D721Med (cell line): Measurements from ENCODE around the gene WSB1.
A peak's percentile ranks its signal among the peaks of the same experiment; 100 is the strongest.
"Not testable (repeated sequence)": the region's sequence is repeated elsewhere in the genome, so short reads cannot be mapped to it uniquely, and the experiment has no call there.

ENCODE experiments used
- DNase-seq: peaks from one replicate; pipeline ENCODE4 v3.0.0; 2011; ENCODE audit warnings: low spot score; ENCODE audit not compliant: insufficient read length
- FAIRE-seq: peaks from 2 replicates; lab custom pipeline; 2011; peaks lifted over from hg19 to GRCh38; lab: Jason Lieb, UNC
- TF ChIP-seq, protein P1 (sequence below): IDR thresholded peaks from 2 replicates; pipeline ENCODE4 v1.5.1; 2012; ENCODE audit warnings: mild to moderate bottlenecking, control low read depth; ENCODE audit not compliant: insufficient read depth; ENCODE audit errors: missing control alignments

Gene WSB1, protein sequence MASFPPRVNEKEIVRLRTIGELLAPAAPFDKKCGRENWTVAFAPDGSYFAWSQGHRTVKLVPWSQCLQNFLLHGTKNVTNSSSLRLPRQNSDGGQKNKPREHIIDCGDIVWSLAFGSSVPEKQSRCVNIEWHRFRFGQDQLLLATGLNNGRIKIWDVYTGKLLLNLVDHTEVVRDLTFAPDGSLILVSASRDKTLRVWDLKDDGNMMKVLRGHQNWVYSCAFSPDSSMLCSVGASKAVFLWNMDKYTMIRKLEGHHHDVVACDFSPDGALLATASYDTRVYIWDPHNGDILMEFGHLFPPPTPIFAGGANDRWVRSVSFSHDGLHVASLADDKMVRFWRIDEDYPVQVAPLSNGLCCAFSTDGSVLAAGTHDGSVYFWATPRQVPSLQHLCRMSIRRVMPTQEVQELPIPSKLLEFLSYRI

DNA sequence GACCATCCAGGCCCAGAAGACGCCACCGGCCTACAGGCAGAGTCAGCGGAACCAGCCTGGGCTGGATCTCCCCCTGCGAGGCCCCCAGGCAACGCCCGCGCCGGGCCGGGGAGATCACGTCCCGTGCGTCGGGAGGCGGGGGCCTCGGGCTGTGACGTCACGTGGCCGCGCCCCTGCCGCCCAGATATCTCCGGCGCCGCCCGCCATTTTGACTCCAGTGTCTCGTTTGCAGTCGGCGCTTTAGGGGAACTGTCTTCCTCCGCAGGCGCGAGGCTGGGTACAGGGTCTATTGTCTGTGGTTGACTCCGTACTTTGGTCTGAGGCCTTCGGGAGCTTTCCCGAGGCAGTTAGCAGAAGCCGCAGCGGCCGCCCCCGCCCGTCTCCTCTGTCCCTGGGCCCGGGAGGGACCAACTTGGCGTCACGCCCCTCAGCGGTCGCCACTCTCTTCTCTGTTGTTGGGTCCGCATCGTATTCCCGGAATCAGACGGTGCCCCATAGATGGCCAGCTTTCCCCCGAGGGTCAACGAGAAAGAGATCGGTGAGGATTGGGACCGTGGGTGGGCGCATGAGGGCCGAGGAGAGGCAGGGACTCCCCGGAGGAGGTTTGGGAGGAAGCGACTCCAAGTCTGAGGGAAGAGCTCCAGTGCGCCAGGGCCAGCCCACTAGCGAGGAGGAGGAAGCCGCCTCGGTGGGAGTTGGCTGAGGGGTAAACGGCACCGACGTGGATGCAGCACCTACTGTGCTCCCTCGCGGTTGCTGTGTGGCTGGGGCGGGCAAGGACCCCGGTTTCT, at the start of gene WSB1:
WSB1 (plus strand) TSS at position 217 of the 791 bp plus-strand sequence; CDS start at position 499, 282 bp downstream.
- no peak for FAIRE-seq
- TF ChIP-seq, protein P1, sequence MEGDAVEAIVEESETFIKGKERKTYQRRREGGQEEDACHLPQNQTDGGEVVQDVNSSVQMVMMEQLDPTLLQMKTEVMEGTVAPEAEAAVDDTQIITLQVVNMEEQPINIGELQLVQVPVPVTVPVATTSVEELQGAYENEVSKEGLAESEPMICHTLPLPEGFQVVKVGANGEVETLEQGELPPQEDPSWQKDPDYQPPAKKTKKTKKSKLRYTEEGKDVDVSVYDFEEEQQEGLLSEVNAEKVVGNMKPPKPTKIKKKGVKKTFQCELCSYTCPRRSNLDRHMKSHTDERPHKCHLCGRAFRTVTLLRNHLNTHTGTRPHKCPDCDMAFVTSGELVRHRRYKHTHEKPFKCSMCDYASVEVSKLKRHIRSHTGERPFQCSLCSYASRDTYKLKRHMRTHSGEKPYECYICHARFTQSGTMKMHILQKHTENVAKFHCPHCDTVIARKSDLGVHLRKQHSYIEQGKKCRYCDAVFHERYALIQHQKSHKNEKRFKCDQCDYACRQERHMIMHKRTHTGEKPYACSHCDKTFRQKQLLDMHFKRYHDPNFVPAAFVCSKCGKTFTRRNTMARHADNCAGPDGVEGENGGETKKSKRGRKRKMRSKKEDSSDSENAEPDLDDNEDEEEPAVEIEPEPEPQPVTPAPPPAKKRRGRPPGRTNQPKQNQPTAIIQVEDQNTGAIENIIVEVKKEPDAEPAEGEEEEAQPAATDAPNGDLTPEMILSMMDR: no peak

DNA sequence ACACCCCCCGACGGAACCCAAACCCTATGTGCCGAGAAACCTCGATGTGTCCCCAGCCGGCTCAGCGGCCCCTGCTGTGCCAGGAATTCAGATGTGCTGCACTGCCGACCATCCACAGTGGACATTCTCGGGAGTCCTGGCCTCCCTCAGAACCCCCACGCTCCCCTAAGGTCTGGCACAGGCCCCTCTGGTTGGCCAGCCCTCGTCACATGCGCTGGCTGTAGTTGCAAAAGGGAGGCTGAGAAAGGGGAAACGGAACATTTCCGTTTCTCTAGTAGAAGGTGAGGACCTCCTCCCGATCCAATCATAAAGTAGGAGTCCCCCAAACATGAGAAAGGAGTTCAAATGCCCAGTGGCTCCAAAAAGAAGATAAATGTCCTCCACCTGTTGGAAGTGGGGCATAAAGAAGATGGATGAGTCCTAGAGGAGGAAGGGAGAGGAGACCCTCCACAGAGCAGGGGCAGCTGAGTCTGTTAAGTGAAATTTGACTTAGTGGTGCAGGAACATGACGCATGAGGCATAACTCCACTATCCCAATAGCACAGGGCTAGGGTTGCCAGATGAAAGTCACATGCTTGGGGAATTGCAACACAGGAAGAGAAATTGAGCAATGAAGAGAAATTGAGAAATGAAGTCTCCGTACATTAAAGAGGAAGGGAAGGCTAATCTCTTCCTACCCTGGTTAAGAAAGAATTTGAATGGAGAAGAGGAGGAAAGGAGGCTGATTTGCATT, 49.3 kb upstream of the WSB1 start:
- FAIRE-seq (no peak), DNase-seq (no peak)
- TF ChIP-seq, protein P1: no peak

More for the DNA sequence above, at the start of gene WSB1:
- DNase-seq: peak; percentile 72

DNA sequence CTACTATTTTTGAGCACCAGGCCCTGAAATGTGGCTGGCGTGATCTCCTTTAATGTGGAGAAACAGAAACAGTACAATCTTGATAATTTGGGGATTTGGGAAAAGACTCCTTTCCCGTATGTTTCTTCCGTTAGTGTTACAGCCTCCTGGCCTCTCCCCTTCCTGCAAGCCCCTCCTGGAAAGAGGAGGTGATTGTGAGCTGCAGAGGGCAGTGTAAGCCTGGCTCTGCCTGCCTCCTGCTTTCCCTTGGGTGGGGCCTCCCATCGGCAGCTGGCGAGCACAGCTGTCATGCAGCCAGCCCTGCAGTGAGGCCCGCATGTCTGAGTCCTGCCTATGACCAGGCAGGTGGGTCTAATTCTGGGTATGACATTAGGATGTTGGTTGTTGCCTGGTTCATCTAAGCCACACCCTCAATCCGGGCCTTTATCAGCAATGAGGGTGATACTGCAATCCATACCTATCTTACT, 48.7 kb upstream of the WSB1 start:
- no peak for FAIRE-seq
- DNase-seq: peak; percentile 64

DNA sequence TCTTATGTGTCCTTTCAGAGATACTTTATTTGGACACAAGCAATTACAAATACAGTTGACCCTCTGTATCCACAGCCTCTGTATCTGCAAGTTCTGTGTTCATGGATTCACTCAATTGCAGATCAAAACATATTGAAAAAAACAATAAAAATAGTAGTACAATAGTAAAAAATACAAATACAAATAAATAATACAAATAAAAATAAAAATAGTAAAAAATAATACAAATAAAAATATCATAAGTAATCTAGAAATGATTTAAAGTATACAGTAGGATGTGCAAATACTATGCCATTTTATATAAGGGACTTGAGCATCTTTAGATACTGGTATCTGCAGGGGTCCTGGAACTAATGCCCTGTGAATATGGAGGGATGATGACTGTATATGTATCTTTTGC, 47.4 kb upstream of the WSB1 start:
- DNase-seq (no peak), FAIRE-seq (no peak)
- TF ChIP-seq, protein P1: no peak

More for the DNA sequence above, 48.7 kb upstream of the WSB1 start:
- TF ChIP-seq, protein P1: peak; percentile 99

DNA sequence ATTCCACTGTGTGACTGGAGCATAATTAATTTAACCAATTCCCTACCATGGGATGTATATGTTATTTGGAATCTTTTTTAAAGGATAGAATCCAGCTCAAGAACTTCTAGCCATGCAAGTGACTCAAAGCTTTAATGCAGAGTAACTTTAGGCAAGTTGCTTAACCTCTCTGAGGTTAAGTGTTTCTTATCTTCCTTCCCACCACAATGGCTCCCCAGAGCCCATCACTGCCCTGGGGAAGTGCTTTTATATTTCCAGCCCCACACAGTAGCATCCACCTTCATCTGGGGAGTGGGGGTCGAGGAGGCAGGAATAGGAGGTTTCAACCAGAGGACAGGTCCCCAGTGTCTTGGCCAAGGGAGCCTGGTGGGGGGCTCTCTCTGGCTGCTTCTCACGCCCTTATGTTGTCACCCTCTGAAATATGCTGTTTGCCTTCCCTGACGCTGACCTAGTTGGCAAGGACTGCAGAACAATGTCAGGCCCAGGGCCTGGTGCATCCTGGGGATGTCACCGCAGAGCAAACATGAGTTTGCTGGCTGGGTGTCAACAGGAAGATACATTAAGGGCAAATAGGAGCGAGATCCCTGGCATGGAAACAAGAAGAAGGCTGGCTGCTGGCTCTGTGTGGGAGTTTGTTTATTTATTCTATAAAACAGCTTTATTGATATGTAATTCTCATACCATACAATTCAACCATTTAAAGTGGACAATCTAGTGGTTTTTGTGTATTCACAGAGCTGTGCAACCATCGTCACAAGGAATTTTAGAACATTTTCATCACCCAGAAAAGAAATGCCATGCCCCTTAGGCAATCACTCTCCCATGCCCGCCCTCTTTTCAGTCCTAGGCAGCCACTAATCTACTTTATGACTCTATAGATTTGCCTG, 46.6 kb upstream of the WSB1 start:
- DNase-seq: no peak
- TF ChIP-seq, protein P1: no peak
- FAIRE-seq: no peak

DNA sequence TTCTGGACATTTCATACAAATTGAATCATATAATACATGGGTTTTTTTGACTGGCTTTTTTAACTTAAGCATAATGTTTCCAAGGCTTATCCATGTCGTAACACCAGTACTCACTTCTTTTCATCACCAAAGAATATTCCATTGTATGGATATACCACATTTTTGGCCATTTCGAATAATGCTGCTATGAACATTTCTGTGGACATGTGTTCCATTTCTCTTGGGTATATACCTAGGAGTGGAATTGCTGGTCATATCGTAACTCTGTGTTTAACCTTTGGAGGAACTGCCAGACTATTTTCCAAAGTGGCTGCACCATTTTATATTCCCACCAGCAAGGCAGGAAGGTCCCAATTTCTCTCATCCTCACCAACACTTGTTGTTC, 46.0 kb upstream of the WSB1 start:
- TF ChIP-seq, protein P1: no peak
- FAIRE-seq (no peak), DNase-seq (no peak)

DNA sequence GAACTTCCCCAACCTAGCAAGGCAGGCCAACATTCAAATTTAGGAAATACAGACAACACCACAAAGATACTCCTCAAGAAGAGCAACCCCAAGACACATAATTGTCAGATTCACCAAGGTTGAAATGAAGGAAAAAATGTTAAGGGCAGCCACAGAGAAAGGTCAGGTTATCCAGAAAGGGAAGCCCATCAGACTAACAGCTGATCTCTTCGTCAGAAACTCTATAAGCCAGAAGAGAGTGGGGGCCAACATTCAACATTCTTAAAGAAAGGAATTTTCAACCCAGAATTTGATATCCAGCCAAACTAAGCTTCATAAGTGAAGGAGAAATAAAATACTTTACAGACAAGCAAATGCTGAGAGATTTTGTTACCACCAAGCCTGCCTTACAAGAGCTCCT, 43.1 kb upstream of the WSB1 start:
- not testable (repeated sequence) for DNase-seq, FAIRE-seq

DNA sequence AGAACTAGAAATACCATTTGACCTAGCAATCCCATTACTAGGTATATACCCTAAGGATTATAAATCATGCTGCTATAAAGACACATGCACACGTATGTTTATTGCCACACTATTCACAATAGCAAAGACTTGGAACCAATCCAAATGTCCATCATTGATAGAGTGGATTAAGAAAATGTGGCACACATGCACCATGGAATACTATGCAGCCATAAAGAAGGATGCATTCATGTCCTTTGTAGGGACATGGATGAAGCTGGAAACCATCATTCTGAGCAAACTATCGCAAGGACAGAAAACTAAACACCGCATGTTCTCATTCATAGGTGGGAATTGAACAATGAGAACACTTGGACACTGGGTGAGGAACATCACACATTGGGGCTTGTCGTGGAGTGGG, 39.1 kb upstream of the WSB1 start:
- FAIRE-seq, DNase-seq: not testable (repeated sequence)
